ENCODE data around the gene C5orf63.

The C5orf63 gene

DNA sequence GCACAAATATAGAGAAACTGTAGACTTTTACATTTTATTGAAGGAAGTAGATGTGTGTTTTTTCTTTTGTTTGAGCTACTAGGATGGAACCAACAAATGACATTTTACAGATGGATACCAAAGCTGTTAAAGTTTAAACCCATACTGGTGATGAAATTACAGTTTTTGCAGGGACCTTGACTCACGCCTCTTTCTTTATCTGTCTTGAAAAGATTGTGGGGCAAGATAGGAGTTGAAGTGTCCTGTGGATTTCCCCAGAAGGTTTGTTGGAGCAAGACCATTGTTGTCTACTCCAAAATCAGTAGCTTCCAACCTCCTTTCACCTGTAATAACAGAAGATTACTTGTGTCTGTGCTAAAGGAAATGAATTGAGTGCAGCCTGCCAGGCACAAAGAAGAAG lies 4.1 kb upstream of the C5orf63 start:
- TF ChIP-seq, protein P1, sequence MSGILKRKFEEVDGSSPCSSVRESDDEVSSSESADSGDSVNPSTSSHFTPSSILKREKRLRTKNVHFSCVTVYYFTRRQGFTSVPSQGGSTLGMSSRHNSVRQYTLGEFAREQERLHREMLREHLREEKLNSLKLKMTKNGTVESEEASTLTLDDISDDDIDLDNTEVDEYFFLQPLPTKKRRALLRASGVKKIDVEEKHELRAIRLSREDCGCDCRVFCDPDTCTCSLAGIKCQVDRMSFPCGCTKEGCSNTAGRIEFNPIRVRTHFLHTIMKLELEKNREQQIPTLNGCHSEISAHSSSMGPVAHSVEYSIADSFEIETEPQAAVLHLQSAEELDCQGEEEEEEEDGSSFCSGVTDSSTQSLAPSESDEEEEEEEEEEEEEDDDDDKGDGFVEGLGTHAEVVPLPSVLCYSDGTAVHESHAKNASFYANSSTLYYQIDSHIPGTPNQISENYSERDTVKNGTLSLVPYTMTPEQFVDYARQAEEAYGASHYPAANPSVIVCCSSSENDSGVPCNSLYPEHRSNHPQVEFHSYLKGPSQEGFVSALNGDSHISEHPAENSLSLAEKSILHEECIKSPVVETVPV (CRISPR knock-in tag; IDR thresholded peaks at IDR 0.05) = no peak
- TF ChIP-seq, protein P2, sequence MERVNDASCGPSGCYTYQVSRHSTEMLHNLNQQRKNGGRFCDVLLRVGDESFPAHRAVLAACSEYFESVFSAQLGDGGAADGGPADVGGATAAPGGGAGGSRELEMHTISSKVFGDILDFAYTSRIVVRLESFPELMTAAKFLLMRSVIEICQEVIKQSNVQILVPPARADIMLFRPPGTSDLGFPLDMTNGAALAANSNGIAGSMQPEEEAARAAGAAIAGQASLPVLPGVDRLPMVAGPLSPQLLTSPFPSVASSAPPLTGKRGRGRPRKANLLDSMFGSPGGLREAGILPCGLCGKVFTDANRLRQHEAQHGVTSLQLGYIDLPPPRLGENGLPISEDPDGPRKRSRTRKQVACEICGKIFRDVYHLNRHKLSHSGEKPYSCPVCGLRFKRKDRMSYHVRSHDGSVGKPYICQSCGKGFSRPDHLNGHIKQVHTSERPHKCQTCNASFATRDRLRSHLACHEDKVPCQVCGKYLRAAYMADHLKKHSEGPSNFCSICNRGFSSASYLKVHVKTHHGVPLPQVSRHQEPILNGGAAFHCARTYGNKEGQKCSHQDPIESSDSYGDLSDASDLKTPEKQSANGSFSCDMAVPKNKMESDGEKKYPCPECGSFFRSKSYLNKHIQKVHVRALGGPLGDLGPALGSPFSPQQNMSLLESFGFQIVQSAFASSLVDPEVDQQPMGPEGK (CRISPR knock-in tag; IDR thresholded peaks at IDR 0.05; ENCODE audit: borderline replicate concordance) = no peak
- no peak for TF ChIP-seq ESRRG (CRISPR knock-in tag; IDR thresholded peaks at IDR 0.05)
- no peak for TF ChIP-seq TSHZ2 (CRISPR knock-in tag; IDR thresholded peaks at IDR 0.05)
- no peak for TF ChIP-seq BACH2 (CRISPR knock-in tag; IDR thresholded peaks at IDR 0.05; ENCODE audit: borderline replicate concordance)
- no peak for TF ChIP-seq ZFP30 (CRISPR knock-in tag; IDR thresholded peaks at IDR 0.05)
- TF ChIP-seq RARB (CRISPR knock-in tag; IDR thresholded peaks at IDR 0.05) = no peak
- TF ChIP-seq ZC3H10 (CRISPR knock-in tag; IDR thresholded peaks at IDR 0.05) = no peak
- no peak for TF ChIP-seq OSR1 (CRISPR knock-in tag; IDR thresholded peaks at IDR 0.05)
- no peak for TF ChIP-seq TCF4 (CRISPR knock-in tag; IDR thresholded peaks at IDR 0.05; ENCODE audit: borderline replicate concordance)
- no peak for TF ChIP-seq ZNF70 (CRISPR knock-in tag; IDR thresholded peaks at IDR 0.05)
- no peak for TF ChIP-seq ZFP3 (CRISPR knock-in tag; IDR thresholded peaks at IDR 0.05)
- TF ChIP-seq ARNTL (CRISPR knock-in tag; IDR thresholded peaks at IDR 0.05; ENCODE audit: borderline replicate concordance, low read depth) = no peak
- TF ChIP-seq POU6F1 (CRISPR knock-in tag; IDR thresholded peaks at IDR 0.05; ENCODE audit: borderline replicate concordance, low read depth) = no peak
- TF ChIP-seq GLIS3 (CRISPR knock-in tag; IDR thresholded peaks at IDR 0.05) = no peak
- TF ChIP-seq TOX (CRISPR knock-in tag; IDR thresholded peaks at IDR 0.05; ENCODE audit: borderline replicate concordance) = no peak
- no peak for TF ChIP-seq PPARA (CRISPR knock-in tag; IDR thresholded peaks at IDR 0.05; ENCODE audit: borderline replicate concordance)
- no peak for TF ChIP-seq SNAI2 (CRISPR knock-in tag; IDR thresholded peaks at IDR 0.05)
- no peak for TF ChIP-seq ZNF8 (CRISPR knock-in tag; IDR thresholded peaks at IDR 0.05)
- no peak for ATAC-seq

- no peak for TF ChIP-seq TSHZ2 (CRISPR knock-in tag; IDR thresholded peaks at IDR 0.05)
- no peak for TF ChIP-seq SNAI2 (CRISPR knock-in tag; IDR thresholded peaks at IDR 0.05)
- no peak for TF ChIP-seq ZC3H10 (CRISPR knock-in tag; IDR thresholded peaks at IDR 0.05)
- TF ChIP-seq TOX (CRISPR knock-in tag; IDR thresholded peaks at IDR 0.05; ENCODE audit: borderline replicate concordance) = no peak
- TF ChIP-seq POU6F1 (CRISPR knock-in tag; IDR thresholded peaks at IDR 0.05; ENCODE audit: borderline replicate concordance, low read depth) = no peak
- no peak for TF ChIP-seq GLIS3 (CRISPR knock-in tag; IDR thresholded peaks at IDR 0.05)
- no peak for TF ChIP-seq ZNF70 (CRISPR knock-in tag; IDR thresholded peaks at IDR 0.05)
- peak; percentile 53 for ATAC-seq
These were observed 3.2 kb upstream of the C5orf63 start for GRCh38 chr5:127076315-127077129.
